Endodermal cell (in vitro differentiated cells): Measurements from ENCODE around the gene GLRX2. TPM values are rescaled to one million over a fixed set of nuclear protein-coding genes. Genes with fewer than 3 reads are reported as not detected.

Experiments used
- DNase-seq: peaks from one replicate; pipeline ENCODE4 v3.0.0-alpha.2; 2017
- H3K27ac ChIP-seq: 2 replicates; pipeline ENCODE4 v1.5.1; 2013; ENCODE audit warnings: mild to moderate bottlenecking, low read depth, low read length, moderate library complexity
- H3K27me3 ChIP-seq: 2 replicates; pipeline ENCODE4 v1.6.1; 2013; ENCODE audit warnings: mild to moderate bottlenecking, low read length, moderate library complexity; ENCODE audit not compliant: insufficient read depth, control insufficient read depth, poor library complexity, severe bottlenecking
- H3K36me3 ChIP-seq: 2 replicates; pipeline ENCODE4 v1.7.0; 2013; ENCODE audit warnings: mild to moderate bottlenecking, low read length, moderate library complexity; ENCODE audit not compliant: control insufficient read depth, insufficient read depth
- H3K4me1 ChIP-seq: one replicate; pipeline ENCODE4 v1.7.0; 2013; ENCODE audit warnings: low read length; ENCODE audit not compliant: control insufficient read depth, insufficient read depth
- H3K4me3 ChIP-seq: 2 replicates; pipeline ENCODE4 v1.5.1; 2013; ENCODE audit warnings: mild to moderate bottlenecking, low read length, moderate library complexity
- H3K9ac ChIP-seq: 2 replicates; pipeline ENCODE4 v1.6.1; 2013; ENCODE audit warnings: mild to moderate bottlenecking, low read length, moderate library complexity; ENCODE audit not compliant: poor library complexity, severe bottlenecking; ENCODE audit errors: extremely low read depth
- H3K9me3 ChIP-seq: 2 replicates; pipeline ENCODE4 v1.6.1; 2013; ENCODE audit warnings: mild to moderate bottlenecking, low read length, moderate library complexity; ENCODE audit not compliant: control insufficient read depth
- H3K27ac Mint-ChIP-seq: 2 replicates; pipeline ENCODE4 v1.8.0; 2020; ENCODE audit warnings: mixed read lengths
- H3K27me3 Mint-ChIP-seq: 2 replicates; pipeline ENCODE4 v1.8.0; 2021; ENCODE audit warnings: mild to moderate bottlenecking, mixed read lengths; ENCODE audit not compliant: insufficient read depth
- H3K36me3 Mint-ChIP-seq: 2 replicates; pipeline ENCODE4 v1.8.0; 2020; ENCODE audit warnings: low read depth, mixed read lengths
- H3K4me1 Mint-ChIP-seq: 2 replicates; pipeline ENCODE4 v1.8.0; 2020; ENCODE audit warnings: mixed read lengths
- H3K4me3 Mint-ChIP-seq: 2 replicates; pipeline ENCODE4 v1.8.0; 2020; ENCODE audit warnings: mild to moderate bottlenecking, moderate library complexity, mixed read lengths
- H3K9me3 Mint-ChIP-seq: 2 replicates; pipeline ENCODE4 v1.8.0; 2020; ENCODE audit warnings: mild to moderate bottlenecking, mixed read lengths
- WGBS, 2 experiments: methylation state at CpG; one replicate each; pipeline versions ENCODE4 v1.1.5 to v1.1.7; 2013; ENCODE audit warnings: missing lambda C conversion rate in 2 of 2, mixed read lengths in 1 of 2; ENCODE audit not compliant: insufficient coverage in 1 of 2, insufficient read length in 1 of 2; 5-methylcytosine and 5-hydroxymethylcytosine counted together
- total RNA-seq, 2 donors: library from RNA; stranded (reverse); fragmentation: NEBNext Ultra II Directional in 1 of 2; extraction: Animal tissue kit (Norgen Biotek cat#: 25700) in 1 of 2; gene quantifications; 2 replicates in 1 of 2; 3 replicates in 1 of 2; pipeline ENCODE4 v1.2.1, GENCODE V29; 2021
- TF ChIP-seq, protein P1 (sequence below): fragments of 200-600 bp; sonication (generic); conservative IDR thresholded peaks from 2 replicates; pipeline ENCODE4 v1.5.0; 2021; ENCODE audit warnings: antibody characterized with exemption, mild to moderate bottlenecking

Gene GLRX2
- total RNA-seq, 2 donors from 2014 or later, result 8.6 to 11.0 TPM

DNA sequence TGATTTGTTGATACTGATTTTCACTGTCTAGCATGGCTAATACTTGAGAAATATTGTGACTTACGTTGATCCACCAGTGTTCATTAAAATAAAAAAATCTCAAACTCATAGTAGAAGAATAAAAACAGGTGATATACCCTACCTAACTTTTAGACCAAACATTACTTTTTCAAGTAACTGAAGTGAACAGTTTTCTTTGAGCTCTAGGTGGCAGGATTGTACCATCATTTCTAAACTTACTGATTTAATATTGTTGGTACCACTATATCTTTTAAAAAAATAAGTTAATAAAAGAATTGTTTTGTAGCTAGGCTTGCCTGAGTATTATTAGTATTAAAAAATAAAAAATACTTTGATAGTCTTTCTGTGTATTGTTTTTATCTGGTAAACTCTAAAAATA lies 38.1 kb upstream of the GLRX2 start:
- Histone ChIP-seq H3K9ac (no peak overlapping the region), H3K9me3 (no peaks in the 10 kb centered on the region), H3K36me3 (peaks cover 81% of the 10 kb centered on the region), H3K4me3 (no peak overlapping the region), H3K4me1 (no peaks in the 10 kb centered on the region), H3K27me3 (no peaks in the 10 kb centered on the region), H3K27ac (no peak overlapping the region)
- DNase-seq, result no peak
- no peak overlapping the region for H3K27ac Mint-ChIP-seq
- no peaks in the 10 kb centered on the region for H3K4me1 Mint-ChIP-seq
- H3K27me3 Mint-ChIP-seq, result no peaks in the 10 kb centered on the region
- WGBS, 2 experiments, result 89% methylated on average over 1 of the region's 1 CpG; no CpG with 5 or more reads in 1 of the 2 experiments
- H3K9me3 Mint-ChIP-seq, result no peaks in the 10 kb centered on the region
- TF ChIP-seq, protein P1, sequence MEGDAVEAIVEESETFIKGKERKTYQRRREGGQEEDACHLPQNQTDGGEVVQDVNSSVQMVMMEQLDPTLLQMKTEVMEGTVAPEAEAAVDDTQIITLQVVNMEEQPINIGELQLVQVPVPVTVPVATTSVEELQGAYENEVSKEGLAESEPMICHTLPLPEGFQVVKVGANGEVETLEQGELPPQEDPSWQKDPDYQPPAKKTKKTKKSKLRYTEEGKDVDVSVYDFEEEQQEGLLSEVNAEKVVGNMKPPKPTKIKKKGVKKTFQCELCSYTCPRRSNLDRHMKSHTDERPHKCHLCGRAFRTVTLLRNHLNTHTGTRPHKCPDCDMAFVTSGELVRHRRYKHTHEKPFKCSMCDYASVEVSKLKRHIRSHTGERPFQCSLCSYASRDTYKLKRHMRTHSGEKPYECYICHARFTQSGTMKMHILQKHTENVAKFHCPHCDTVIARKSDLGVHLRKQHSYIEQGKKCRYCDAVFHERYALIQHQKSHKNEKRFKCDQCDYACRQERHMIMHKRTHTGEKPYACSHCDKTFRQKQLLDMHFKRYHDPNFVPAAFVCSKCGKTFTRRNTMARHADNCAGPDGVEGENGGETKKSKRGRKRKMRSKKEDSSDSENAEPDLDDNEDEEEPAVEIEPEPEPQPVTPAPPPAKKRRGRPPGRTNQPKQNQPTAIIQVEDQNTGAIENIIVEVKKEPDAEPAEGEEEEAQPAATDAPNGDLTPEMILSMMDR, result peak; percentile 70
- H3K4me3 Mint-ChIP-seq, result no peak overlapping the region
- H3K36me3 Mint-ChIP-seq, result peaks cover 57% of the 10 kb centered on the region

GRCh38 chr1:193142409-193142808 lies 37.2 kb upstream of the GLRX2 start:
- TF ChIP-seq, protein P1, result no peak
- no peak overlapping the region for H3K4me3 ChIP-seq
- Mint-ChIP-seq H3K36me3 (peaks cover 58% of the 10 kb centered on the region), H3K9me3 (no peaks in the 10 kb centered on the region), H3K27me3 (no peaks in the 10 kb centered on the region), H3K4me3 (no peak overlapping the region), H3K4me1 (no peaks in the 10 kb centered on the region), H3K27ac (no peak overlapping the region)
- H3K9me3 ChIP-seq, result no peaks in the 10 kb centered on the region
- no peaks in the 10 kb centered on the region for H3K4me1 ChIP-seq
- WGBS, 2 experiments, result 100% methylated on average over 2 of the region's 2 CpGs; no CpG with 5 or more reads in 1 of the 2 experiments
- H3K27ac ChIP-seq, result no peak overlapping the region
- H3K9ac ChIP-seq, result no peak overlapping the region
- no peak for DNase-seq
- peaks cover 81% of the 10 kb centered on the region for H3K36me3 ChIP-seq
- no peaks in the 10 kb centered on the region for H3K27me3 ChIP-seq

- Histone ChIP-seq H3K4me1 (no peaks in the 10 kb centered on the region), H3K4me3 (no peak overlapping the region), H3K36me3 (peaks cover 84% of the 10 kb centered on the region), H3K27me3 (no peaks in the 10 kb centered on the region), H3K27ac (no peak overlapping the region), H3K9me3 (no peaks in the 10 kb centered on the region), H3K9ac (no peak overlapping the region)
- TF ChIP-seq, protein P1, result no peak
- Mint-ChIP-seq H3K27ac (no peak overlapping the region), H3K4me3 (no peak overlapping the region), H3K36me3 (peaks cover 57% of the 10 kb centered on the region), H3K9me3 (no peaks in the 10 kb centered on the region), H3K27me3 (no peaks in the 10 kb centered on the region), H3K4me1 (no peaks in the 10 kb centered on the region)
- WGBS, 2 experiments, result 89 to 100% methylated on average over 1 to 3 of the region's 3 CpGs
- no peak for DNase-seq
Measured at GRCh38 chr1:193141804-193142203, 36.6 kb upstream of the GLRX2 start.
